ENCODE measurements around the gene TLR8. TPM values are rescaled to one million over a fixed set of nuclear protein-coding genes. Genes with fewer than 3 reads are reported as not detected.

TLR8 gene
- total and polyA plus RNA-seq, 2 of the 4 experiments (the other 2 are of a cell fraction) = not detected

DNA sequence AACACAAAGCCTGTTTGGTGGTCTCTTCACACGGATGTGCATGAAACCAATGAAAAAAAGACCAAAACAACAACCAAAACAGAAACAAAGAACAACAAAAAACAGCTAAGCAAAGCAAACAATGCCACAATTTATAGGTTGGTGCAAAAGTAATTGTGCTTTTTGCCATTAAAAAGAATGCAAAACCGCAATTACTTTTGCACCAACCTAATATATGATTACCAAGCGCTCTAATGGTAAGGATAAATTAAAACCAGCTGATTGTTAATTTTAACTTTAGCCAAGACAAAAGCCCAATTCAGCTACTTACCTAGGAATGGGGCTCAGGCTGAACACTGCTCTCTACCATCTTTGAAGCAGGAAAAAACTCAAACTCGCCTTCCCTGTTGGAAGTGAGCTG, 39.1 kb downstream of the TLR8 start:
- Histone ChIP-seq H3K14ac (replicated peaks; ENCODE audit: low read depth, low read length) (no peak overlapping the region), H4K8ac (ENCODE audit: low read depth in 2 of 2, low read length in 2 of 2) (no peak overlapping the region), H2BK5ac (ENCODE audit: low read depth, low read length, poor library complexity, severe bottlenecking) (no peak overlapping the region), H3K4me3 (ENCODE audit: insufficient read depth, low read depth, low read length) (no peak overlapping the region), H3K4me2 (ENCODE audit: low read depth, low read length) (no peak overlapping the region), H3K9me1 (ENCODE audit: insufficient read depth, low read length) (peaks cover 7% of the 10 kb centered on the region; the same call in 1 of the 2 replicates), H2AFZ (replicated peaks; ENCODE audit: low read length, poor library complexity) (no peak overlapping the region), H3K23ac (ENCODE audit: low read depth, low read length) (no peak overlapping the region), H3K9ac (ENCODE audit: low read depth, low read length) (no peak overlapping the region), H3K56ac (ENCODE audit: extremely low read depth, insufficient read depth, low read length) (no peak overlapping the region), H3K27ac (ENCODE audit: insufficient read depth, low read length) (no peak overlapping the region), H2AK9ac (replicated peaks; ENCODE audit: low read depth, low read length, poor library complexity) (no peak overlapping the region), H2BK120ac (ENCODE audit: low read depth, low read length) (no peak overlapping the region), H3K9me3 (ENCODE audit: control insufficient read depth, insufficient read depth, low read length) (no peaks in the 10 kb centered on the region), H2BK20ac (ENCODE audit: low read depth, low read length) (no peak overlapping the region), H3K4me1 (ENCODE audit: control insufficient read depth, insufficient read depth, low read length) (peaks cover 11% of the 10 kb centered on the region), H2AK5ac (ENCODE audit: low read depth, low read length) (no peak overlapping the region), H3K79me1 (ENCODE audit: low read depth in 1 of 2, low read length in 2 of 2) (peaks cover 0 to 9% of the 10 kb centered on the region in 2 experiments; a peak in 3 of 4 replicates), H4K5ac (ENCODE audit: low read depth, low read length) (no peak overlapping the region), H3K27me3 (ENCODE audit: control insufficient read depth, insufficient read depth, low read length) (no peaks in the 10 kb centered on the region), H4K20me1 (ENCODE audit: insufficient read depth, low read length) (no peaks in the 10 kb centered on the region), H2BK15ac (ENCODE audit: low read depth, low read length) (no peak overlapping the region), H4K91ac (ENCODE audit: insufficient read depth, low read depth, low read length) (no peak overlapping the region), H3K36me3 (ENCODE audit: control insufficient read depth, insufficient read depth, low read length) (no peaks in the 10 kb centered on the region), H3K18ac (ENCODE audit: low read depth, low read length) (no peak overlapping the region), H3K4ac (ENCODE audit: low read depth, low read length) (no peak overlapping the region)
- in situ Hi-C loops (cut with MboI; ENCODE audit: low sequenced_read_pairs) = no loop called here
- no CpG with 5 or more reads among the region's 4 CpGs for WGBS, 2 experiments (ENCODE audit: extremely low coverage in 2 of 2, insufficient read length in 1 of 2)
- ChIA-PET POLR2A (ENCODE audit: unreplicated experiment) (no interaction called here), CTCF (no interaction called here)
- ATAC-seq (ENCODE audit: low read depth) (no peak), DNase-seq (no peak)
- no TSS peak for BruUV-seq (replicated peaks)
- TF ChIP-seq RCOR1 (IDR thresholded peaks at IDR 0.05; ENCODE audit: insufficient replicate concordance, low read length) (no peak), BHLHE40 (IDR thresholded peaks at IDR 0.05; ENCODE audit: low read depth, low read length) (no peak), MAFK (IDR thresholded peaks at IDR 0.05; ENCODE audit: low read depth, low read length) (no peak), CEBPB (IDR thresholded peaks at IDR 0.05; ENCODE audit: low read depth, low read length) (no peak), RFX5 (IDR thresholded peaks at IDR 0.05; ENCODE audit: low read depth, low read length) (no peak), NFE2L2 (IDR thresholded peaks at IDR 0.05; ENCODE audit: low read depth, low read length) (no peak), POLR2A (IDR thresholded peaks at IDR 0.05; ENCODE audit: low read depth, low read length) (no peak), MXI1 (IDR thresholded peaks at IDR 0.05; ENCODE audit: borderline replicate concordance, low read depth, low read length) (no peak), MAZ (IDR thresholded peaks at IDR 0.05; ENCODE audit: borderline replicate concordance, low read depth, low read length) (no peak), SMC3 (IDR thresholded peaks at IDR 0.05; ENCODE audit: low read depth, low read length) (no peak)
- intact Hi-C loops (cut with micrococcal nuclease) = loop anchor here (10.0 kb wide), 1 partner anchor 699 kb away; no protein-coding TSS in a partner anchor
- dilution Hi-C loops (cut with HindIII; ENCODE audit: low sequenced_read_pairs, unreplicated experiment) = no loop called here

All from IMR-90 (cell line).